GM21447 (cell line): ENCODE results near the gene ATP6V0C.

ENCODE experiments used
- ATAC-seq: cut with Tn5 transposase; IDR thresholded peaks from one replicate; pipeline ENCODE4 v1.9.1; 2021; ENCODE audit not compliant: unreplicated experiment

The ATP6V0C gene

GRCh38 chr16:2508722-2509400 lies 4.9 kb upstream of the ATP6V0C start:
- no peak for ATAC-seq

GRCh38 chr16:2511128-2511800 lies 2.5 kb upstream of the ATP6V0C start:
- no peak for ATAC-seq

DNA sequence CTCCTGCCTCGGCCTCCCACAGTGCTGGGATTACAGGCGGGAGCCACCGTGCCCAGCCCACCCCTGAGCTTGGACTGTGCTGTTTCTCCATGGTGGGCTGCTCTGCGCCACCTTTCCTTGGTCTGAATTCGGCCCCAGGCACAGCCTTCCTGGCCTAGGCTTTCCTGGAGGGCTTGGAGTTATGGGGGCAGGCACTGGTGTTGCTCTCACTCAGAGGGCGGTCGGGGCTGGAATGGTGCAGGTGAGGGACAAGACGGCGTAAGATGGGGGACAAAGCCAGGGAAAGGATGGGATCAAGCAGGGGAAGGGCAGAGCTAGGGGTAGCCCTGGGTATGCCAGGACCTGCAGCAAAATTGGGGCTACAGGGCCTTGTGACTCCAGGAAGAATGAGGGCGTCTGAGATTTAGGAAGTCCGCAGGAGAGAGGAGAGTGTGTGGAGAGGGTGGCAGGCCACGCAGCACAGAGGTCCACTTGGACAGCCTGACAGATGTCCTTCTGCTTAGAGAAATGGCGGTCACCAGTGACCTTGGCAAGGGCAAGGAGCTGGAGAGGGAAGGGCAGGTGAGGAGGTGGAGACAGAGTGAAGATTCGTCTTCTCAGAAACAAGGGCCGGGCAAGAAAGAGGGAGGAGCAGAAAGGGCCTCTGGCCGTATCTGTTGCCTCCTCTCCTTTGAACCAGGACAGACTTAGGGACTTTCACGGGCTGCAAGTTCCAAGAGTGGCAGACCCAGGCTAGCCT lies 1.6 kb upstream of the ATP6V0C start:
- no peak for ATAC-seq

GRCh38 chr16:2512735-2513404 lies 882 bp upstream of the ATP6V0C start:
- no peak for ATAC-seq

DNA sequence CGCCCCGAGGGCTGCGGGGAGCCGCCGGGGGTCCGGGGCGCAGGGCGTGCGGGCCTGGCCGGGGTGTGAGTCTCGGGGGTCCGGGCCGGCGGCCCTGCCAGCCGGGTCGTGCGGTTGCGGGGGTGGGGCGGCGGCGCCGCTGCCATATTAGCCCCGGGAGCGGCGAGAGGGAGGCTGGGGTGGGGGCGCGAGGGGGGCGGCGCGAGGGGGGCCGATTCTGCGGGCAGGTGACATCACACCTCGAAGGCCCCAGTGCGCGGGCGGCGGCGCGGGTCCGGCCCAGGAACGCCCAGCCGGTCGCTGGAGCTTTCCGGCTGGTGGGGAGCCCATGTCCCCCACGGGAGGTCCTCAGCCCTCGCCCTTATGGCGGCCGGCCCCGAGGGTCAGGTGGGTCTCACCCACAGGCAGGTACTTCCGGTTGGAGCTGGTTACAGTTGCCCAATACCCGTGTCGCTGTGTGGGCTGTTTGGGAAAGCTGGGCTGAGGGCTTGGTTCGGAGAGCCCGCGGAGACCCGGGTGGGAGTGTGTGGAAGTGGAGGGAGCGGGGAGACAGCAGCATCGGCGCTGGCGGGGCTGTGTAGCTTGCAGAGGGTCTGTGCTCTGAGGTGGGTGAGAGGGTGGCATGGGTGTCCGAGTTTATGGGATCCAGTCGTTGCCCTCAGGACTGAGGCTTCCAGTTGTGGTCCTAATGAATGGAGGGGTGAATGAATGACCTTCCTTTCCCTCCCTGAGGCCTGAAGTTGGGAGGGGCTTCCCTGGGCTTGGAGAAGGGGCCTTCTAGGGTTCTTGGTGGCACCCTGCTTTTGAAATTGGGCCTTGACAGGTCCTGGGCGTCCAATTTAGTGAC lies 804 bp downstream of the ATP6V0C start:
- no peak for ATAC-seq

DNA sequence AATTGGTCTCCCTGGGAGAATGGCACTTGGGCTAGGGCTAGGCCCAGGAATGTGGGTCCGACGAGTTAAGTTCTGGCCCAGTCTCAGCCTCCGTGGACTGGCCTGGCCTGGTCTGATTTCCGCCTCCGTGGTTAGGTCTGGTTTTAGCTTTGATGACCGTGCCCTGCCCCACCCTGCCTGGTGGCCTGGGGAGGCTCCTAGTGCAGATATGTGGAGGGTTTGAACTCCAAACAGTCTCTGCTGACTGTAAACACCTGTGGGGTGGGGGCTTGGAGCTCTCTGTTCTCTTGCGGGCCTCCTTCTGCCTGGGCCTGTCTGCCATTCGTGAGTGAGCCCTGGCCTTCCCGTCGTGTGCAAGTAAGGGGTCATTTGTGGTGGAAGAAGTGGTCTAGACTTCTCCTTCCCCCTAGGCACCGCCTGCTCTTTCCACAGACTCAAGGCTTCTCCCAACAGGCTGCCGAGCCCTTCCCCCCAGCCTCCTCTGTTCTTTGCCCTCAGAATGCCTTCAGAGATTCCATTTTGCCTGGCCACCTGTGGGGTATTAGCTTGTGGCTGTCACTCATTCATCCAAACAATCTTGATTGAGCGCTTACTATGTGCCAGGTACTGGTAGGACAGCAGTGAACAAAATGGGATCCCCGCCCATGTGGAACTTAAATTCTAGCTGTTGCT lies 1.6 kb downstream of the ATP6V0C start:
- ATAC-seq = no peak

- no peak for ATAC-seq
These were observed 2.9 kb downstream of the ATP6V0C start for GRCh38 chr16:2516391-2517240.

GRCh38 chr16:2517954-2518605 lies 4.3 kb downstream of the ATP6V0C start:
- no peak for ATAC-seq

DNA sequence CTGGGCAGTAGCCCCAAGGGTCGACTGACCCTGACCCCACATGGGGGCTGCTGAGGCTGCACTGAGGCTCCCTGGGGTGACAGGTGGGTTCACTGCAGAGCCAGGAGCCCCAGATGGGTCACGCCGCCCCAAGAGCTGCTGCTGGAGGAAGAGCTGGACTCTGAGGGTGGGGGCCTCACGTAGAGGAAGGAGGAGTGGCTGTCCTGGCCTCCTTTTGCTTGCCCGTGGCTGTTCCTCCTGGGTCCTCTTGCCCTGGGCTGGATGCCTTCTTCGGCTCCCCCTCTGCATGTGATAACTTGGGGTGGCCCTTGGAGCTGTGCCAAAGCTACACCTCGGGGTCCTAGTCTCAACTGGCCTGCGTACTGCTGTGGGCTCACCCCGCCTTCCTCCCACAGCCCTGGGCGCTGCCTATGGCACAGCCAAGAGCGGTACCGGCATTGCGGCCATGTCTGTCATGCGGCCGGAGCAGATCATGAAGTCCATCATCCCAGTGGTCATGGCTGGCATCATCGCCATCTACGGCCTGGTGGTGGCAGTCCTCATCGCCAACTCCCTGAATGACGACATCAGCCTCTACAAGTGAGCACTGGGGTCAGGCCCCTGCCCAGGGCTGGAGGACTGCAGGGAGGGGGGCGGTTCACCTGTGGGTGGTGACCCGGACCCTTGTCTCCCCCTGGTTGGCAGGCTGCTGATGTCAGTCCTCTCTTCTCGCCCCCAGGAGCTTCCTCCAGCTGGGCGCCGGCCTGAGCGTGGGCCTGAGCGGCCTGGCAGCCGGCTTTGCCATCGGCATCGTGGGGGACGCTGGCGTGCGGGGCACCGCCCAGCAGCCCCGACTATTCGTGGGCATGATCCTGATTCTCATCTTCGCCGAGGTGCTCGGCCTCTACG lies 5.3 kb downstream of the ATP6V0C start:
- no peak for ATAC-seq

GRCh38 chr16:2519711-2520080 lies 5.9 kb downstream of the ATP6V0C start:
- ATAC-seq = no peak

DNA sequence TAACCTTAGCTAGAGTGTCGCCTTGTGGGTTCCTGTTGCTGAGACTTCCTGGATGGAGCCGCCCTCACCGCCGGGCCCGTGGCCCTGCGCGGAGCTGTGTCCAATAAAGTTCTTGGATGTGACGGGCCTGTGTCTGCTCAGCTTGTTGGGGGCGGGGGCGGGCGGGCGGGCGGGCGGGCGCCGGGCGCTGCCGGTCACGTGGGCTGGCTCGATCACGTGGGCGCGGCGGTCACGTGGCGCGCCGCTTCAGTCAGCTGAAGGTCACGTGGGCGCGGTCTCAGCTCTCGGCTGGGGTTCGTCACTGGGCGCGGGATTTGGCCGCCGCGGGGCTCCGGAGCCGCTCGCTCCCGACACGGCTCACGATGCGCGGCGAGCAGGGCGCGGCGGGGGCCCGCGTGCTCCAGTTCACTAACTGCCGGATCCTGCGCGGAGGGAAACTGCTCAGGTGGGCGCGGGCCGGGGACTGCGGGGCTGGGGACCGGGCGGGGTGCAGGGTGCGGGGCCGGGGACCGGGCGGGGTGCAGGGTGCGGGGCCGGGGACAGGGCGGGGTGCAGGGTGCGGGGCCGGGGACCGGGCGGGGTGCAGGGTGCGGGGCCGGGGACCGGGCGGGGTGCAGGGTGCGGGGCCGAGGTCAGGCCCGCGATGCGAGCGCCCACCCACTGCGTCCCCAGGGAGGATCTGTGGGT lies 6.5 kb downstream of the ATP6V0C start, which contains the start of gene AMDHD2:
Gene AMDHD2, plus strand, starts transcription at position 275 of the 687 bp plus-strand sequence. Its CDS starts 88 bp downstream, at position 363.
- no peak for ATAC-seq

- ATAC-seq = no peak
These were observed 7.2 kb downstream of the ATP6V0C start for GRCh38 chr16:2520784-2521531.

DNA sequence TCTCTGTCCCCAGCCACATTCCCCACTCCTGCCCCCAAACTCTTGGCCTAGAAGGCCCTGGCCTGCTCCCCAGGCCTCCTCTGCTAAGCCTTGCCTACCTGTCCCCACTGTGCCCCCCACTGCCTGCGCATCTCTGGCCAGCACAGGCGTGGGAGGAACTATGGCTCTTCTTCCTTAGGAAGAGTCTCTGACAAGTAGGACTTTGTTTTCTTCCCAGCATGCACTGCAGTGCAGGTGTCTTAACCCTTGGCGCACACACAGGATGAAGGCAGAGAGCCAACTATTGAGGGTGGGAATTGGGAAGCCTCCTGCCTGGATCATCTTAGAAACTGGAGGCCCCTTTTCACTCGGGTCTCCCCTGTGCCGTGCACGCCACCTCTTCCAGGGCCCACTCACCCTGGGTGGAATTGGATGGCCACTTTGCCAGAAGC lies 10.1 kb downstream of the ATP6V0C start:
- no peak for ATAC-seq

DNA sequence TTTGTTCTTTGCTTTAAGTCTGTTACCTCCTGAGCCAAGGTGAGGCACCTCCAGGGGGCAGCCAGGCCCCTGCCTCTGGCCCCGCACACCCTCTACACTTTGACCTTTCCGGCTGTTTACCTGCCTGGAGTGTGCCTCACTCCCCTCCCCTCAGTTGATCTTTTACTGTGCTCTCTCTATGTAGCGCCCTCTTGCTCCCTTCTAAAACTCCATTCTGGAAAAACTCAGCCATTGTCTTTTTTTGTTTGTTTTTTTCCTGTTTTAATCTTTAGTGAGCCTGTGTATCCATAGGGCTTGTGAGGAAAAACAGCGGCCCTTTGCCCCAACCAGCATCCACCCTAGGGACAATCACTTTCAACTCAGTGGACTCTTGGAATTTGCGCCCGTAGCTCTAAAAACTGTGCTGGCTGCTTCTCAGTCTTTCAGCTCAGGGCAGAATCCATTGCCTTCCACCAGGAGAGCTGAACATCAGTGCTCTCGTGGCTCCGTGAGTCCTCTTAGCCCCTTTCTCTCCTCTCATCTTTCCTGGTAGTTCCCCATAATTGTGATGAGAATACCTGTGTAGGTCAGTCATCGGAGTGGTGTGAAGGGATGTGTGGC lies 10.7 kb downstream of the ATP6V0C start:
- ATAC-seq = no peak

GRCh38 chr16:2526135-2526534 lies 12.4 kb downstream of the ATP6V0C start:
- ATAC-seq = no peak
